Measurements from ENCODE around the gene LRRC75B. TPM values are rescaled to one million over a fixed set of nuclear protein-coding genes. Genes with fewer than 3 reads are reported as not detected.

The LRRC75B gene
- total and polyA plus RNA-seq, 2 of the 13 experiments (the other 11 are each of a cell fraction or from before 2014, with no cell fraction given): 11.8 to 34.8 TPM

DNA sequence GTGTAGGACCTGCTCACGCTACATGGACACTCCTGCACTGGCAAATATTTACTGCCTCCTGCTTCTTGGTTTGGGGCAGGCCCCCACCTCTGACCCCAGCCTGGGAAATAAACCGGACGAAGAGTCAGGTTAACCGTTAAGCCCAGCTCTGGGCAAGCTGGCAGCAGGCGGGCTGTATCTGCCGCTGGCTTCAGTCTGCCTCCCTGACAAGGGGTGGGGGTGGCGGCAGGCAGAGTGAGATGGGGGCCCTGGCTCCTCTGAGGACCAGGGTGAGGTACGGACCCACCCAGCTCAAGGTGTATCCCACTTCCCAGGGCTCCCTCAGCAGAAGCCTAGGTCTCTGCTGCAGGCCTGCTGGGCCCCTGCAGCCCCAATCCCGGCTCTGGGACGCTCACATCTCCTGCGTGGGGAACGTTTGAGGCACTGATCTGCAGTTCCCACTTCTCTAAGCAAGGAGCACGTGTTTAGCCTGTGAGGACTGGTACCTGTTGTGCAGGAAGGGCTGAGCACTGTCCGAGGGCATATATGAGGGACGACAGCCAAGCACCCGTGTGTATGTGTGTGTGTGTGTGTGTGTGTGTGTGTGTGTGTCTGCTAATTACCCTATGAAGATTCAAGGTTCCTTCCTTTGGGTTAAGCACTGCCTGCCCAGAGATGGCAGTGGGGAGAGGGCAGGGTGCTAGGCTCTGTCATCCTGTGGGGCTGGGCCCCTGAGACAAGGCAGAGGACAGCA, 1.1 kb upstream of the LRRC75B start (continued):
- TF ChIP-seq, protein P1, sequence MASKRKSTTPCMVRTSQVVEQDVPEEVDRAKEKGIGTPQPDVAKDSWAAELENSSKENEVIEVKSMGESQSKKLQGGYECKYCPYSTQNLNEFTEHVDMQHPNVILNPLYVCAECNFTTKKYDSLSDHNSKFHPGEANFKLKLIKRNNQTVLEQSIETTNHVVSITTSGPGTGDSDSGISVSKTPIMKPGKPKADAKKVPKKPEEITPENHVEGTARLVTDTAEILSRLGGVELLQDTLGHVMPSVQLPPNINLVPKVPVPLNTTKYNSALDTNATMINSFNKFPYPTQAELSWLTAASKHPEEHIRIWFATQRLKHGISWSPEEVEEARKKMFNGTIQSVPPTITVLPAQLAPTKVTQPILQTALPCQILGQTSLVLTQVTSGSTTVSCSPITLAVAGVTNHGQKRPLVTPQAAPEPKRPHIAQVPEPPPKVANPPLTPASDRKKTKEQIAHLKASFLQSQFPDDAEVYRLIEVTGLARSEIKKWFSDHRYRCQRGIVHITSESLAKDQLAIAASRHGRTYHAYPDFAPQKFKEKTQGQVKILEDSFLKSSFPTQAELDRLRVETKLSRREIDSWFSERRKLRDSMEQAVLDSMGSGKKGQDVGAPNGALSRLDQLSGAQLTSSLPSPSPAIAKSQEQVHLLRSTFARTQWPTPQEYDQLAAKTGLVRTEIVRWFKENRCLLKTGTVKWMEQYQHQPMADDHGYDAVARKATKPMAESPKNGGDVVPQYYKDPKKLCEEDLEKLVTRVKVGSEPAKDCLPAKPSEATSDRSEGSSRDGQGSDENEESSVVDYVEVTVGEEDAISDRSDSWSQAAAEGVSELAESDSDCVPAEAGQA (IDR thresholded peaks at IDR 0.05; ENCODE audit: low read depth): no peak
- TF ChIP-seq, protein P1 (CRISPR knock-in tag; IDR thresholded peaks at IDR 0.05; ENCODE audit: borderline replicate concordance): no peak
- TF ChIP-seq ZNF780A (CRISPR knock-in tag; IDR thresholded peaks at IDR 0.05): no peak
- no peak for TF ChIP-seq RNF2 (conservative IDR thresholded peaks at IDR 0.05; ENCODE audit: low read depth)
- TF ChIP-seq WIZ (CRISPR knock-in tag; IDR thresholded peaks at IDR 0.05): no peak
- TF ChIP-seq BRCA1 (CRISPR knock-in tag; IDR thresholded peaks at IDR 0.05): no peak
- no peak for TF ChIP-seq CBFB (CRISPR knock-in tag; IDR thresholded peaks at IDR 0.05)
- no peak for TF ChIP-seq ZNF746 (CRISPR knock-in tag; IDR thresholded peaks at IDR 0.05)
- no peak for TF ChIP-seq ZNF629 (CRISPR knock-in tag; conservative IDR thresholded peaks at IDR 0.05)
- TF ChIP-seq FOSL2 (CRISPR knock-in tag; IDR thresholded peaks at IDR 0.05): no peak
- no peak for TF ChIP-seq GZF1 (CRISPR knock-in tag; IDR thresholded peaks at IDR 0.05)
- TF ChIP-seq, protein P2, sequence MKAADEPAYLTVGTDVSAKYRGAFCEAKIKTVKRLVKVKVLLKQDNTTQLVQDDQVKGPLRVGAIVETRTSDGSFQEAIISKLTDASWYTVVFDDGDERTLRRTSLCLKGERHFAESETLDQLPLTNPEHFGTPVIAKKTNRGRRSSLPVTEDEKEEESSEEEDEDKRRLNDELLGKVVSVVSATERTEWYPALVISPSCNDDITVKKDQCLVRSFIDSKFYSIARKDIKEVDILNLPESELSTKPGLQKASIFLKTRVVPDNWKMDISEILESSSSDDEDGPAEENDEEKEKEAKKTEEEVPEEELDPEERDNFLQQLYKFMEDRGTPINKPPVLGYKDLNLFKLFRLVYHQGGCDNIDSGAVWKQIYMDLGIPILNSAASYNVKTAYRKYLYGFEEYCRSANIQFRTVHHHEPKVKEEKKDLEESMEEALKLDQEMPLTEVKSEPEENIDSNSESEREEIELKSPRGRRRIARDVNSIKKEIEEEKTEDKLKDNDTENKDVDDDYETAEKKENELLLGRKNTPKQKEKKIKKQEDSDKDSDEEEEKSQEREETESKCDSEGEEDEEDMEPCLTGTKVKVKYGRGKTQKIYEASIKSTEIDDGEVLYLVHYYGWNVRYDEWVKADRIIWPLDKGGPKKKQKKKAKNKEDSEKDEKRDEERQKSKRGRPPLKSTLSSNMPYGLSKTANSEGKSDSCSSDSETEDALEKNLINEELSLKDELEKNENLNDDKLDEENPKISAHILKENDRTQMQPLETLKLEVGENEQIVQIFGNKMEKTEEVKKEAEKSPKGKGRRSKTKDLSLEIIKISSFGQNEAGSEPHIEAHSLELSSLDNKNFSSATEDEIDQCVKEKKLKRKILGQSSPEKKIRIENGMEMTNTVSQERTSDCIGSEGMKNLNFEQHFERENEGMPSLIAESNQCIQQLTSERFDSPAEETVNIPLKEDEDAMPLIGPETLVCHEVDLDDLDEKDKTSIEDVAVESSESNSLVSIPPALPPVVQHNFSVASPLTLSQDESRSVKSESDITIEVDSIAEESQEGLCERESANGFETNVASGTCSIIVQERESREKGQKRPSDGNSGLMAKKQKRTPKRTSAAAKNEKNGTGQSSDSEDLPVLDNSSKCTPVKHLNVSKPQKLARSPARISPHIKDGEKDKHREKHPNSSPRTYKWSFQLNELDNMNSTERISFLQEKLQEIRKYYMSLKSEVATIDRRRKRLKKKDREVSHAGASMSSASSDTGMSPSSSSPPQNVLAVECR (CRISPR knock-in tag; IDR thresholded peaks at IDR 0.05; ENCODE audit: borderline replicate concordance): peak; percentile 35
- TF ChIP-seq, protein P3, sequence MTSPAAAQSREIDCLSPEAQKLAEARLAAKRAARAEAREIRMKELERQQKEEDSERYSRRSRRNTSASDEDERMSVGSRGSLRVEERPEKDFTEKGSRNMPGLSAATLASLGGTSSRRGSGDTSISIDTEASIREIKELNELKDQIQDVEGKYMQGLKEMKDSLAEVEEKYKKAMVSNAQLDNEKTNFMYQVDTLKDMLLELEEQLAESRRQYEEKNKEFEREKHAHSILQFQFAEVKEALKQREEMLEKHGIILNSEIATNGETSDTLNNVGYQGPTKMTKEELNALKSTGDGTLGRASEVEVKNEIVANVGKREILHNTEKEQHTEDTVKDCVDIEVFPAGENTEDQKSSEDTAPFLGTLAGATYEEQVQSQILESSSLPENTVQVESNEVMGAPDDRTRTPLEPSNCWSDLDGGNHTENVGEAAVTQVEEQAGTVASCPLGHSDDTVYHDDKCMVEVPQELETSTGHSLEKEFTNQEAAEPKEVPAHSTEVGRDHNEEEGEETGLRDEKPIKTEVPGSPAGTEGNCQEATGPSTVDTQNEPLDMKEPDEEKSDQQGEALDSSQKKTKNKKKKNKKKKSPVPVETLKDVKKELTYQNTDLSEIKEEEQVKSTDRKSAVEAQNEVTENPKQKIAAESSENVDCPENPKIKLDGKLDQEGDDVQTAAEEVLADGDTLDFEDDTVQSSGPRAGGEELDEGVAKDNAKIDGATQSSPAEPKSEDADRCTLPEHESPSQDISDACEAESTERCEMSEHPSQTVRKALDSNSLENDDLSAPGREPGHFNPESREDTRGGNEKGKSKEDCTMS (CRISPR knock-in tag; conservative IDR thresholded peaks at IDR 0.05): no peak
- TF ChIP-seq, protein P4, sequence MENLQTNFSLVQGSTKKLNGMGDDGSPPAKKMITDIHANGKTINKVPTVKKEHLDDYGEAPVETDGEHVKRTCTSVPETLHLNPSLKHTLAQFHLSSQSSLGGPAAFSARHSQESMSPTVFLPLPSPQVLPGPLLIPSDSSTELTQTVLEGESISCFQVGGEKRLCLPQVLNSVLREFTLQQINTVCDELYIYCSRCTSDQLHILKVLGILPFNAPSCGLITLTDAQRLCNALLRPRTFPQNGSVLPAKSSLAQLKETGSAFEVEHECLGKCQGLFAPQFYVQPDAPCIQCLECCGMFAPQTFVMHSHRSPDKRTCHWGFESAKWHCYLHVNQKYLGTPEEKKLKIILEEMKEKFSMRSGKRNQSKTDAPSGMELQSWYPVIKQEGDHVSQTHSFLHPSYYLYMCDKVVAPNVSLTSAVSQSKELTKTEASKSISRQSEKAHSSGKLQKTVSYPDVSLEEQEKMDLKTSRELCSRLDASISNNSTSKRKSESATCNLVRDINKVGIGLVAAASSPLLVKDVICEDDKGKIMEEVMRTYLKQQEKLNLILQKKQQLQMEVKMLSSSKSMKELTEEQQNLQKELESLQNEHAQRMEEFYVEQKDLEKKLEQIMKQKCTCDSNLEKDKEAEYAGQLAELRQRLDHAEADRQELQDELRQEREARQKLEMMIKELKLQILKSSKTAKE (CRISPR knock-in tag; IDR thresholded peaks at IDR 0.05; ENCODE audit: borderline replicate concordance): no peak
- TF ChIP-seq NCOA5 (CRISPR knock-in tag; IDR thresholded peaks at IDR 0.05): no peak

All from HepG2 (cell line).